HCT116 (cell line): ENCODE results near the gene CTSH. TPM values are rescaled to one million over a fixed set of nuclear protein-coding genes. Genes with fewer than 3 reads are reported as not detected.

Experiments
- ATAC-seq: fragments of 200-7000 bp; cut with Tn5 transposase; 2 replicates; pipeline ENCODE4 v1.9.1; 2020; ENCODE audit warnings: mild to moderate bottlenecking, moderate library complexity
- BruUV-seq: library from RNA; stranded (reverse); fragments of 400-500 nt; replicated peaks from 2 replicates; lab custom pipeline; 2021; lab: Mats Ljungman, UMichigan
- CTCF ChIA-PET: fragments of 300-600 bp; sonication (Branson Sonifier 250); formaldehyde crosslinking; loops from one replicate; lab custom pipeline; 2021; ENCODE audit warnings: antibody characterized with exemption; lab: Charles Lee
- POLR2A ChIA-PET: fragments of 300-600, 350-600 bp; sonication (Branson Sonifier 250); formaldehyde crosslinking; loops from one replicate; lab custom pipeline; 2021; ENCODE audit warnings: antibody characterized with exemption; lab: Charles Lee
- RAD21 ChIA-PET, 2 experiments: fragments of 300-600 bp; sonication (Branson Sonifier 250); formaldehyde crosslinking; loops; one replicate each; lab custom pipeline; 2023; ENCODE audit warnings: low total read pairs in 2 of 2; ENCODE audit not compliant: uncharacterized antibody in 2 of 2, unreplicated experiment in 2 of 2, low non-redundant PET in 1 of 2; lab: Charles Lee
- DNase-seq: peaks from one replicate; pipeline ENCODE4 v3.0.0-alpha.2; 2010; ENCODE audit warnings: low read depth, low spot score
- H2AFZ ChIP-seq: fragments of 200-600 bp; shearing (Covaris generic), sonication (generic); 2 replicates; pipeline ENCODE4 v1.6.1; 2017; ENCODE audit warnings: low read depth, mixed run types, mixed read lengths, antibody characterized with exemption, low read length; ENCODE audit not compliant: poor library complexity, severe bottlenecking
- H3K27ac ChIP-seq: 2 replicates; pipeline ENCODE4 v1.5.1; 2012; ENCODE audit warnings: low read depth, low read length
- H3K27me3 ChIP-seq: fragments of 200-600 bp; sonication (generic); 2 replicates; pipeline ENCODE4 v1.6.1; 2016; ENCODE audit warnings: mixed run types, low read length, mixed read lengths; ENCODE audit not compliant: insufficient read depth
- H3K36me3 ChIP-seq, 2 experiments: fragments of 200-500 bp in 1 of 2; fragments of 200-600 bp in 1 of 2; sonication (Bioruptor generic) in 1 of 2; sonication (generic) in 1 of 2; 2 replicates each; pipeline versions ENCODE4 v1.5.1 to v1.6.1; 2014 to 2016; ENCODE audit warnings: low read length in 2 of 2, inconsistent platforms in 1 of 2, mixed read lengths in 1 of 2, mixed run types in 1 of 2; ENCODE audit not compliant: insufficient read depth in 2 of 2, control insufficient read depth in 1 of 2
- H3K4me1 ChIP-seq, 2 experiments: fragments of 200-600 bp in 1 of 2; sonication (generic) in 1 of 2; 2 replicates each; pipeline versions ENCODE4 v1.5.1 to v1.6.1; 2012 to 2017; ENCODE audit warnings: low read length in 2 of 2, inconsistent platforms in 1 of 2, mild to moderate bottlenecking in 1 of 2, mixed read lengths in 1 of 2, mixed run types in 1 of 2, moderate library complexity in 1 of 2; ENCODE audit not compliant: insufficient read depth in 2 of 2, control insufficient read depth in 1 of 2
- H3K4me2 ChIP-seq: fragments of 200-600 bp; sonication (generic); 2 replicates; pipeline ENCODE4 v1.6.1; 2017; ENCODE audit warnings: mixed run types, low read length, mixed read lengths
- H3K4me3 ChIP-seq, 2 experiments: fragments of 200-600 bp in 1 of 2; sonication (generic) in 1 of 2; replicated peaks in 1 of 2; 2 replicates each; pipeline ENCODE4 v1.5.1; 2011 to 2016; ENCODE audit warnings: low read length in 2 of 2, control low read depth in 1 of 2, low read depth in 1 of 2, mild to moderate bottlenecking in 1 of 2, mixed read lengths in 1 of 2, mixed run types in 1 of 2
- H3K79me2 ChIP-seq: fragments of 200-600 bp; sonication (generic); 2 replicates; pipeline ENCODE4 v1.6.1; 2017; ENCODE audit warnings: mild to moderate bottlenecking, mixed run types, low read length, moderate library complexity, mixed read lengths; ENCODE audit not compliant: insufficient read depth
- H3K9ac ChIP-seq: fragments of 200-600 bp; sonication (generic); 2 replicates; pipeline ENCODE4 v1.6.1; 2016; ENCODE audit warnings: low read length, mixed read lengths
- H3K9me2 ChIP-seq: fragments of 200-600 bp; sonication (generic), shearing (Covaris generic); 2 replicates; pipeline ENCODE4 v1.6.1; 2017; ENCODE audit warnings: mixed run types, mild to moderate bottlenecking, moderate library complexity; ENCODE audit not compliant: insufficient read depth
- H3K9me3 ChIP-seq, 2 experiments: fragments of 200-500 bp in 1 of 2; fragments of 200-600 bp in 1 of 2; sonication (Bioruptor generic) in 1 of 2; sonication (generic) in 1 of 2; 2 replicates each; pipeline ENCODE4 v1.6.1; 2014 to 2017; ENCODE audit warnings: low read length in 2 of 2, mixed read lengths in 2 of 2, inconsistent platforms in 1 of 2, low read depth in 1 of 2, mild to moderate bottlenecking in 1 of 2, mixed run types in 1 of 2, moderate library complexity in 1 of 2; ENCODE audit not compliant: control insufficient read depth in 1 of 2, insufficient read depth in 1 of 2
- H4K20me1 ChIP-seq: fragments of 200-600 bp; sonication (generic), shearing (Covaris generic); 2 replicates; pipeline ENCODE4 v1.6.1; 2017; ENCODE audit warnings: mixed run types, mild to moderate bottlenecking, moderate library complexity; ENCODE audit not compliant: insufficient read depth
- CBX3 ChIP-seq: IDR thresholded peaks from 2 replicates; pipeline ENCODE4 v1.6.1; 2012; ENCODE audit warnings: low read depth
- CEBPB ChIP-seq: IDR thresholded peaks from 2 replicates; pipeline ENCODE4 v1.6.1; 2012; ENCODE audit warnings: low read depth
- CTCF ChIP-seq, 3 experiments: fragments of 200-600 bp in 1 of 3; sonication (generic) in 1 of 3; IDR thresholded peaks in 2 of 3; conservative IDR thresholded peaks in 1 of 3; 2 replicates each; pipeline ENCODE4 v1.5.1; 2012 to 2017; ENCODE audit warnings: low read depth in 2 of 3, low read length in 2 of 3, antibody characterized with exemption in 1 of 3, borderline replicate concordance in 1 of 3, control low read depth in 1 of 3, mild to moderate bottlenecking in 1 of 3, mixed read lengths in 1 of 3, mixed run types in 1 of 3, moderate library complexity in 1 of 3; ENCODE audit not compliant: insufficient read depth in 1 of 3
- EGR1 ChIP-seq: IDR thresholded peaks from 2 replicates; pipeline ENCODE4 v1.6.1; 2012; ENCODE audit warnings: low read depth
- ELF1 ChIP-seq: IDR thresholded peaks from 2 replicates; pipeline ENCODE4 v1.6.1; 2012; ENCODE audit warnings: low read depth, borderline replicate concordance
- EZH2 ChIP-seq: fragments of 200-600 bp; sonication (generic); IDR thresholded peaks from 2 replicates; pipeline ENCODE4 v1.6.1; 2017; ENCODE audit warnings: antibody characterized with exemption, mixed run types
- JUND ChIP-seq: IDR thresholded peaks from 2 replicates; pipeline ENCODE4 v1.6.1; 2012
- RAD21 ChIP-seq: IDR thresholded peaks from 2 replicates; pipeline ENCODE4 v1.6.1; 2012; ENCODE audit warnings: low read depth, mild to moderate bottlenecking
- SP1 ChIP-seq: IDR thresholded peaks from 2 replicates; pipeline ENCODE4 v1.6.1; 2012; ENCODE audit warnings: low read depth
- SRF ChIP-seq: IDR thresholded peaks from 2 replicates; pipeline ENCODE4 v1.6.1; 2012; ENCODE audit warnings: low read depth
- TCF7L2 ChIP-seq: IDR thresholded peaks from 2 replicates; pipeline ENCODE4 v1.7.0; 2011; ENCODE audit warnings: borderline replicate concordance, inconsistent platforms; ENCODE audit not compliant: insufficient read depth, insufficient read length; ENCODE audit errors: extremely low read depth
- YY1 ChIP-seq: IDR thresholded peaks from 2 replicates; pipeline ENCODE4 v1.6.1; 2011; ENCODE audit warnings: low read length, low read depth, moderate library complexity, mild to moderate bottlenecking; ENCODE audit not compliant: insufficient replicate concordance; ENCODE audit errors: extremely low read depth
- intact Hi-C: fragments of 100-400 bp; cut with micrococcal nuclease; formaldehyde crosslinking; loops from 2 replicates; pipeline ENCODE4 v1.10.0; 2022
- total RNA-seq: library from RNA; stranded (reverse); gene quantifications from one replicate; pipeline ENCODE4 v1.2.1, GENCODE V29; 2021; ENCODE audit not compliant: unreplicated experiment
- TF ChIP-seq, protein P1 (sequence below): IDR thresholded peaks from 2 replicates; pipeline ENCODE4 v1.6.1; 2012
- TF ChIP-seq, protein P2 (sequence below): IDR thresholded peaks from 2 replicates; pipeline ENCODE4 v1.6.1; 2012

CTSH gene
- total RNA-seq, 1 experiment from 2014 or later = 37.5 TPM

GRCh38 chr15:78979456-78980320 is 34.8 kb upstream of the CTSH start:
- H3K36me3 ChIP-seq = no peaks in the 10 kb centered on the region
- H3K9ac ChIP-seq = no peak overlapping the region
- H3K4me1 ChIP-seq = peaks cover 3 to 6% of the 10 kb centered on the region in 2 experiments; a peak in 3 of 4 replicates
- ChIA-PET POLR2A (interaction anchor here (0.6 to 1.4 kb wide), 2 partner anchors 27 to 72 kb away, joined by 3 to 4 read pairs; no protein-coding TSS in a partner anchor), RAD21 (no interaction called here), CTCF (interaction anchor here (0.7 to 3.2 kb wide), 16 partner anchors 9 to 214 kb away, joined by 3 to 35 read pairs (median 4); no protein-coding TSS in a partner anchor)
- no peaks in the 10 kb centered on the region for H3K9me2 ChIP-seq
- no peaks in the 10 kb centered on the region for H3K79me2 ChIP-seq
- TF ChIP-seq YY1 (peak; percentile 41), ELF1 (no peak), CEBPB (no peak), JUND (no peak), TCF7L2 (no peak), RAD21 (peak; percentile 90), EGR1 (no peak), SRF (no peak), EZH2 (no peak), SP1 (no peak), CTCF (IDR thresholded peaks at IDR 0.05 in 2 of 3, conservative IDR thresholded peaks at IDR 0.05 in 1 of 3; ENCODE audit: borderline replicate concordance in 1 of 3, insufficient read depth in 1 of 3, low read depth in 2 of 3, low read length in 2 of 3) (peak; percentile 80 to 85 (median 84)), CBX3 (peak; percentile 43; the same call in 1 of the 2 replicates)
- TF ChIP-seq, protein P1, sequence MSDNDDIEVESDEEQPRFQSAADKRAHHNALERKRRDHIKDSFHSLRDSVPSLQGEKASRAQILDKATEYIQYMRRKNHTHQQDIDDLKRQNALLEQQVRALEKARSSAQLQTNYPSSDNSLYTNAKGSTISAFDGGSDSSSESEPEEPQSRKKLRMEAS = peak; percentile 88
- TF ChIP-seq, protein P2, sequence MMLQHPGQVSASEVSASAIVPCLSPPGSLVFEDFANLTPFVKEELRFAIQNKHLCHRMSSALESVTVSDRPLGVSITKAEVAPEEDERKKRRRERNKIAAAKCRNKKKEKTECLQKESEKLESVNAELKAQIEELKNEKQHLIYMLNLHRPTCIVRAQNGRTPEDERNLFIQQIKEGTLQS = no peak
- no peak overlapping the region for H3K4me3 ChIP-seq
- intact Hi-C loops = loop anchor here (1.0 kb wide), 1 partner anchor 70 kb away; no protein-coding TSS in a partner anchor
- DNase-seq = peak; percentile 81
- no peak overlapping the region; the same call in 1 of the 2 replicates for H3K27ac ChIP-seq
- ATAC-seq = peak; percentile 94
- no TSS peak for BruUV-seq
- no peaks in the 10 kb centered on the region for H3K27me3 ChIP-seq
- no peaks in the 10 kb centered on the region for H3K9me3 ChIP-seq
- H4K20me1 ChIP-seq = no peaks in the 10 kb centered on the region
- H3K4me2 ChIP-seq = peak overlapping the region; percentile 18; the same call in 1 of the 2 replicates
- H2AFZ ChIP-seq = no peak overlapping the region
